ENCODE data around the gene CNOT6. TPM values are rescaled to one million over a fixed set of nuclear protein-coding genes. Genes with fewer than 3 reads are reported as not detected.

CNOT6 gene
- total and polyA plus RNA-seq, 4 donors, result 8.7 to 51.1 (median 14.8) TPM

DNA sequence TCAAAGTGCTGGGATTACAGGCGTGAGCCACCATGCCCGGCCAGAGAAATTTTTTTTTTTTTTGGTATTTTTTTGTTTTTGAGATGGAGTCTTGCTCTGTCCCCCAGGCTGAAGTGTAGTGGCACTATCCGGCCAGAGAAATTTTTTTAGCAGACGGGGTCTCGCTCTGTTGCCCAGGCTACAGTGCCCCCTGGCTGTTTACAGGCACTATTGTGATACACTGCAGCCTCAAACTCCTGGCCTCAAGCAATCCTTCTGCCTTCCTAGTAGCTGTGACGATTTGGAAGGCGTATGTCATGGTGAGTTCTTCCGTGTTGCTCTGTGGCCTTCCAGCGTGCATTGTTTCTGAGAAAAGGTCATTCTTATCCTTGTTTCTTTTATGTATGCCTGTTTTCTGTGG is 47.5 kb downstream of the CNOT6 start:
- H3K9me3 ChIP-seq (ENCODE audit: control insufficient read depth in 4 of 4, insufficient read depth in 3 of 4, low read length in 3 of 4), result no peaks in the 10 kb centered on the region
- H3K27me3 ChIP-seq (ENCODE audit: control insufficient read depth in 3 of 3, insufficient read depth in 3 of 3, low read length in 2 of 3), result no peaks in the 10 kb centered on the region
- no peak overlapping the region for H3K9ac ChIP-seq (ENCODE audit: insufficient read depth in 1 of 2, low read length in 2 of 2)
- H3K27ac ChIP-seq (ENCODE audit: low read depth in 1 of 2, low read length in 1 of 2), result no peak overlapping the region
- H3K36me3 ChIP-seq (ENCODE audit: control insufficient read depth in 4 of 4, insufficient read depth in 4 of 4, low read length in 4 of 4), result peaks cover 0 to 8% (median 6%) of the 10 kb centered on the region in 4 donors
- ATAC-seq (ENCODE audit: insufficient read depth, low FRiP score), result no peak
- no peak for DNase-seq
- no peaks in the 10 kb centered on the region for H3K4me1 ChIP-seq (ENCODE audit: control insufficient read depth in 5 of 5, insufficient read depth in 5 of 5, low read length in 5 of 5)
- WGBS, 2 donors, result 91 to 93% methylated on average over 9 of the region's 9 CpGs
- H3K4me3 ChIP-seq, result no peak overlapping the region
- TF ChIP-seq, protein P1, sequence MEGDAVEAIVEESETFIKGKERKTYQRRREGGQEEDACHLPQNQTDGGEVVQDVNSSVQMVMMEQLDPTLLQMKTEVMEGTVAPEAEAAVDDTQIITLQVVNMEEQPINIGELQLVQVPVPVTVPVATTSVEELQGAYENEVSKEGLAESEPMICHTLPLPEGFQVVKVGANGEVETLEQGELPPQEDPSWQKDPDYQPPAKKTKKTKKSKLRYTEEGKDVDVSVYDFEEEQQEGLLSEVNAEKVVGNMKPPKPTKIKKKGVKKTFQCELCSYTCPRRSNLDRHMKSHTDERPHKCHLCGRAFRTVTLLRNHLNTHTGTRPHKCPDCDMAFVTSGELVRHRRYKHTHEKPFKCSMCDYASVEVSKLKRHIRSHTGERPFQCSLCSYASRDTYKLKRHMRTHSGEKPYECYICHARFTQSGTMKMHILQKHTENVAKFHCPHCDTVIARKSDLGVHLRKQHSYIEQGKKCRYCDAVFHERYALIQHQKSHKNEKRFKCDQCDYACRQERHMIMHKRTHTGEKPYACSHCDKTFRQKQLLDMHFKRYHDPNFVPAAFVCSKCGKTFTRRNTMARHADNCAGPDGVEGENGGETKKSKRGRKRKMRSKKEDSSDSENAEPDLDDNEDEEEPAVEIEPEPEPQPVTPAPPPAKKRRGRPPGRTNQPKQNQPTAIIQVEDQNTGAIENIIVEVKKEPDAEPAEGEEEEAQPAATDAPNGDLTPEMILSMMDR (IDR thresholded peaks at IDR 0.05; ENCODE audit: control extremely low read depth, extremely low read depth), result no peak

DNA sequence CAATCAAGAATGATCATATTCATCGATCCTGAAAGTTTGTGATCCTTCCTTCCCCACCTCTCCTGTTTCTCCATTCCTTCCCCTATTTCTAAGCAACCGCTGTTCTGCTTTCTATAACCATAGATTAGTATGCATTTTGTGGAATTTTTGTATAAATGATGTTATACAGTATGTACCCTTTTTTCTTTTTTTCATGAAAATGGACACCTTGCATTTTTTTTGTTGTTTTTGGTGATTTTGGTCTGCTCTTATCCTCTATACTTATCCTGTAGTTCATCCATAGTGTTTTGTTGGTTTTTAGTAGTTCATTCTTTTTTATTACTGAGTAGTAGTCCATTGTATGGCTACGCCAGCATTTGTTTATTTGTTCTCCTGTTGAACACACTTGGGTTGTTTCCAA is 51.1 kb downstream of the CNOT6 start:
- 92 to 93% methylated on average over 3 of the region's 3 CpGs for WGBS, 2 donors

DNA sequence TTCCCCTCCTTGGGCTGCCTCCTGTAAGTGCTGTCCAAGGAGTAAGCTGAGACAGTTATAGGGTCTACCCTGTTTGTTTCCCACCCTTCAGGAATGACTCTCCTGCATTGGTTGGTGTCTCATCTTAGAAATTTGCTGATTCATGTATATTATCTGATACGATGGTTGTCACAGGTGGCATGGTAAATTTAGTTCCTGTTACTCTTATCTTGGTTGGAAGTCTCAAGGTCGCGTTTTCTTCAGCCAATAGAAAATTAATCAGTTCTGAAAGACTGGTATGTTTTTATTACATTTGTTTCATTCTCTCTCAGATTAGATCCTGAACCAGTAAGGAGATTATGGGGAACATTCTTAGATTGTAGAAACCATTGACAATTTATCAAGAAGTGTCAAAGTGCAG is 54.4 kb downstream of the CNOT6 start:
- H3K36me3 ChIP-seq (ENCODE audit: control insufficient read depth in 4 of 4, insufficient read depth in 4 of 4, low read length in 4 of 4), result peaks cover 0 to 13% (median 12%) of the 10 kb centered on the region in 4 donors
- no peak for DNase-seq
- TF ChIP-seq, protein P1 (IDR thresholded peaks at IDR 0.05; ENCODE audit: control extremely low read depth, extremely low read depth), result no peak
- no peak overlapping the region for H3K9ac ChIP-seq (ENCODE audit: insufficient read depth in 1 of 2, low read length in 2 of 2)
- H3K4me1 ChIP-seq (ENCODE audit: control insufficient read depth in 5 of 5, insufficient read depth in 5 of 5, low read length in 5 of 5), result peaks cover 0 to 4% (median 0%) of the 10 kb centered on the region in 5 donors
- WGBS, 2 donors, result 56 to 68% methylated on average over 3 of the region's 3 CpGs
- H3K27ac ChIP-seq (ENCODE audit: low read depth in 1 of 2, low read length in 1 of 2), result no peak overlapping the region
- H3K9me3 ChIP-seq (ENCODE audit: control insufficient read depth in 4 of 4, insufficient read depth in 3 of 4, low read length in 3 of 4), result no peaks in the 10 kb centered on the region
- no peak for ATAC-seq (ENCODE audit: insufficient read depth, low FRiP score)
- H3K27me3 ChIP-seq (ENCODE audit: control insufficient read depth in 3 of 3, insufficient read depth in 3 of 3, low read length in 2 of 3), result no peaks in the 10 kb centered on the region
- H3K4me3 ChIP-seq, result no peak overlapping the region

More for the DNA sequence above, 51.1 kb downstream of the CNOT6 start:
- peaks cover 0 to 4% (median 0%) of the 10 kb centered on the region in 5 donors for H3K4me1 ChIP-seq (ENCODE audit: control insufficient read depth in 5 of 5, insufficient read depth in 5 of 5, low read length in 5 of 5)
- DNase-seq, result no peak
- no peak for ATAC-seq (ENCODE audit: insufficient read depth, low FRiP score)
- no peak overlapping the region for H3K4me3 ChIP-seq
- H3K9me3 ChIP-seq (ENCODE audit: control insufficient read depth in 4 of 4, insufficient read depth in 3 of 4, low read length in 3 of 4), result no peaks in the 10 kb centered on the region
- H3K27me3 ChIP-seq (ENCODE audit: control insufficient read depth in 3 of 3, insufficient read depth in 3 of 3, low read length in 2 of 3), result no peaks in the 10 kb centered on the region
- H3K27ac ChIP-seq (ENCODE audit: low read depth in 1 of 2, low read length in 1 of 2), result no peak overlapping the region
- TF ChIP-seq, protein P1 (IDR thresholded peaks at IDR 0.05; ENCODE audit: control extremely low read depth, extremely low read depth), result no peak
- no peak overlapping the region for H3K9ac ChIP-seq (ENCODE audit: insufficient read depth in 1 of 2, low read length in 2 of 2)
- peaks cover 0 to 12% (median 8%) of the 10 kb centered on the region in 4 donors for H3K36me3 ChIP-seq (ENCODE audit: control insufficient read depth in 4 of 4, insufficient read depth in 4 of 4, low read length in 4 of 4)

DNA sequence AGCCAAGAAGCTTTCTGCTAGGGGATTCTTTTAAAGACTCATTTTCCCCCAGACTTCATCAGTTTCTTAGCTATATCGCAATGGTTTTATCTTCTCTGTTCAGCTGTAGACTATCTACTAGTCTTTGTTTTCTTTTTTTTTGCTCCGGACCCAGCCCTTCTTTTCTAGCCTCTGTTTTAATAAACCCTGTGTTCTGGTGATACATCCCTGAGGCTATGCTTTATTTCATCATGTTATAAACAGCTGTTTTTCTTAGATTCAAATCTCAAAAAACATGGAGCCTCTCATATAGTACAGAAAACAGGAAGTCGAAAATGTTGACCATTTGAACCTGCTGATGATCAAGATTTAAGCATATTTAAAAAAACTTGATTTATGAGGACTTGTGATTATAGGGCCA is 59.4 kb downstream of the CNOT6 start:
- H3K9me3 ChIP-seq (ENCODE audit: control insufficient read depth in 4 of 4, insufficient read depth in 3 of 4, low read length in 3 of 4), result no peaks in the 10 kb centered on the region

More for the DNA sequence above, 59.4 kb downstream of the CNOT6 start:
- H3K36me3 ChIP-seq (ENCODE audit: control insufficient read depth in 4 of 4, insufficient read depth in 4 of 4, low read length in 4 of 4), result peaks cover 6 to 18% (median 17%) of the 10 kb centered on the region in 4 donors
- no peaks in the 10 kb centered on the region for H3K27me3 ChIP-seq (ENCODE audit: control insufficient read depth in 3 of 3, insufficient read depth in 3 of 3, low read length in 2 of 3)
- DNase-seq (no peak), ATAC-seq (ENCODE audit: insufficient read depth, low FRiP score) (no peak)
- WGBS, 2 donors, result 93 to 97% methylated on average over 3 of the region's 3 CpGs
- H3K4me3 ChIP-seq, result no peak overlapping the region
- no peak overlapping the region for H3K27ac ChIP-seq (ENCODE audit: low read depth in 1 of 2, low read length in 1 of 2)
- no peak overlapping the region for H3K9ac ChIP-seq (ENCODE audit: insufficient read depth in 1 of 2, low read length in 2 of 2)
- TF ChIP-seq, protein P1 (IDR thresholded peaks at IDR 0.05; ENCODE audit: control extremely low read depth, extremely low read depth), result no peak
- peaks cover 0 to 10% (median 0%) of the 10 kb centered on the region in 5 donors for H3K4me1 ChIP-seq (ENCODE audit: control insufficient read depth in 5 of 5, insufficient read depth in 5 of 5, low read length in 5 of 5)

Data from lung (tissue), 12 donors.